Right atrium auricular region (tissue), 2 donors: ENCODE measurements around the gene HAPLN3. TPM values are rescaled to one million over a fixed set of nuclear protein-coding genes. Genes with fewer than 3 reads are reported as not detected.

Experiments
- DNase-seq: peaks from one replicate; pipeline ENCODE4 v3.0.0-alpha.2; 2019; ENCODE audit warnings: low spot score
- H3K27ac ChIP-seq, 2 donors: fragments of 200-600 bp; sonication (generic); 1 replicate in 1 of 2; 2 replicates in 1 of 2; pipeline ENCODE4 v1.5.1; 2016 to 2019
- H3K27me3 ChIP-seq, 2 donors: fragments of 200-600 bp; sonication (generic); one replicate each; pipeline versions ENCODE4 v1.5.1 to v1.6.0; 2017 to 2019
- H3K36me3 ChIP-seq: fragments of 200-600 bp; sonication (generic); one replicate; pipeline ENCODE4 v1.5.1; 2016
- H3K4me1 ChIP-seq, 2 donors: fragments of 200-600 bp; sonication (generic); one replicate each; pipeline versions ENCODE4 v1.5.1 to v1.6.0; 2017 to 2019
- H3K4me3 ChIP-seq, 2 donors: fragments of 200-600 bp; sonication (generic); 1 replicate in 1 of 2; 2 replicates in 1 of 2; pipeline ENCODE4 v1.5.1; 2017 to 2019; ENCODE audit warnings: mild to moderate bottlenecking in 1 of 2, moderate library complexity in 1 of 2
- H3K9me3 ChIP-seq, 2 donors: fragments of 200-600 bp; sonication (generic); one replicate each; pipeline ENCODE4 v1.5.1; 2019
- total RNA-seq, 2 donors: library from RNA; depleted of rRNA; stranded (reverse); fragments of >200 nt; gene quantifications; one replicate each; pipeline ENCODE4 v1.1.0, GENCODE V29; 2016
- TF ChIP-seq, protein P1 (sequence below), 2 donors: fragments of 200-600 bp; sonication (generic); IDR thresholded peaks; one replicate each; pipeline ENCODE4 v1.5.1; 2019; ENCODE audit warnings: antibody characterized with exemption in 2 of 2

HAPLN3 gene
- total RNA-seq, 2 donors from 2014 or later, result 3.2 to 3.6 TPM

- H3K4me1 ChIP-seq, result no peaks in the 10 kb centered on the region
- H3K4me3 ChIP-seq, result no peak overlapping the region
- no peak overlapping the region for H3K27ac ChIP-seq
- no peaks in the 10 kb centered on the region for H3K36me3 ChIP-seq
- no peaks in the 10 kb centered on the region for H3K9me3 ChIP-seq
- no peak for DNase-seq
- H3K27me3 ChIP-seq, result no peaks in the 10 kb centered on the region
- TF ChIP-seq, protein P1, sequence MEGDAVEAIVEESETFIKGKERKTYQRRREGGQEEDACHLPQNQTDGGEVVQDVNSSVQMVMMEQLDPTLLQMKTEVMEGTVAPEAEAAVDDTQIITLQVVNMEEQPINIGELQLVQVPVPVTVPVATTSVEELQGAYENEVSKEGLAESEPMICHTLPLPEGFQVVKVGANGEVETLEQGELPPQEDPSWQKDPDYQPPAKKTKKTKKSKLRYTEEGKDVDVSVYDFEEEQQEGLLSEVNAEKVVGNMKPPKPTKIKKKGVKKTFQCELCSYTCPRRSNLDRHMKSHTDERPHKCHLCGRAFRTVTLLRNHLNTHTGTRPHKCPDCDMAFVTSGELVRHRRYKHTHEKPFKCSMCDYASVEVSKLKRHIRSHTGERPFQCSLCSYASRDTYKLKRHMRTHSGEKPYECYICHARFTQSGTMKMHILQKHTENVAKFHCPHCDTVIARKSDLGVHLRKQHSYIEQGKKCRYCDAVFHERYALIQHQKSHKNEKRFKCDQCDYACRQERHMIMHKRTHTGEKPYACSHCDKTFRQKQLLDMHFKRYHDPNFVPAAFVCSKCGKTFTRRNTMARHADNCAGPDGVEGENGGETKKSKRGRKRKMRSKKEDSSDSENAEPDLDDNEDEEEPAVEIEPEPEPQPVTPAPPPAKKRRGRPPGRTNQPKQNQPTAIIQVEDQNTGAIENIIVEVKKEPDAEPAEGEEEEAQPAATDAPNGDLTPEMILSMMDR (IDR thresholded peaks at IDR 0.05), result no peak
These were observed 61.6 kb downstream of the HAPLN3 start for GRCh38 chr15:88833731-88834100.

- TF ChIP-seq, protein P1 (IDR thresholded peaks at IDR 0.05), result no peak
- Histone ChIP-seq H3K4me3 (no peak overlapping the region), H3K36me3 (no peaks in the 10 kb centered on the region), H3K27me3 (no peaks in the 10 kb centered on the region), H3K9me3 (no peaks in the 10 kb centered on the region), H3K4me1 (no peaks in the 10 kb centered on the region), H3K27ac (no peak overlapping the region)
- DNase-seq, result no peak
These were observed 62.3 kb downstream of the HAPLN3 start for GRCh38 chr15:88832820-88833730.

DNA sequence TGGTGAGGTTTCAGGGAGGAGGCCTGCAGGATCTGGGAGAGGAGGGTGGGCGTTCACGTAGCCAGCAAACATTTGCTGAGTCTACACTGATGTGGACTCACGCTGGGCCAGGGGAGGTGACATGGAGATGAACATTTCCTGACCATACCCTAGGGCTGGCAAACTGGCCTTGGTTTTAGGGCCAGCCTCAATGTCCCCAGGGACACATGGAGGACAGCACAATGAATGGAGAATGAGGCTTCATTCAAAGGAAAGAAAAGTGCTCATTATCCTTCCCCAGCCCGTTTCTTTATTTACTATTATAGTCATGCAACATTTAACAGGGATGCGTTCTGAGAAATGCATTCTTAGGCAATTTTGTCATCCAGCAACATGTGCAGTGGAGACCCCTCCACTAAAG is 65.3 kb downstream of the HAPLN3 start:
- DNase-seq, result no peak

GRCh38 chr15:88828791-88829190 is 66.6 kb downstream of the HAPLN3 start:
- DNase-seq, result no peak
- Histone ChIP-seq H3K27me3 (no peaks in the 10 kb centered on the region), H3K4me1 (no peaks in the 10 kb centered on the region), H3K9me3 (no peaks in the 10 kb centered on the region), H3K36me3 (no peaks in the 10 kb centered on the region), H3K4me3 (no peak overlapping the region), H3K27ac (no peak overlapping the region)
- TF ChIP-seq, protein P1 (IDR thresholded peaks at IDR 0.05), result no peak

More for the DNA sequence above, 65.3 kb downstream of the HAPLN3 start:
- no peak overlapping the region for H3K27ac ChIP-seq
- TF ChIP-seq, protein P1 (IDR thresholded peaks at IDR 0.05), result no peak
- no peaks in the 10 kb centered on the region for H3K27me3 ChIP-seq
- no peaks in the 10 kb centered on the region for H3K4me1 ChIP-seq
- H3K4me3 ChIP-seq, result no peak overlapping the region
- no peaks in the 10 kb centered on the region for H3K9me3 ChIP-seq
- no peaks in the 10 kb centered on the region for H3K36me3 ChIP-seq

Other genes starting within 250 kb of the HAPLN3 start
- gene ACAN, start 92.1 kb downstream of the HAPLN3 start, total RNA-seq, result under 1 TPM in 1 of 2 donors, not detected in 1; 0.16 TPM
- gene MFGE8, start 17.8 kb upstream of the HAPLN3 start, total RNA-seq, result 100 to 1,000 TPM; 341 to 552 TPM
- gene ABHD2, start 192.9 kb upstream of the HAPLN3 start, total RNA-seq, result 100 to 1,000 TPM; 115 to 118 TPM